Caco-2 (cell line): ENCODE measurements around the gene PRMT3. TPM values are rescaled to one million over a fixed set of nuclear protein-coding genes. Genes with fewer than 3 reads are reported as not detected.

Experiments used
- BruUV-seq: library from RNA; stranded (reverse); fragments of 400-500 nt; replicated peaks from 2 replicates; lab custom pipeline; 2021; lab: Mats Ljungman, UMichigan
- CTCF ChIA-PET: fragments of 300-600 bp; sonication (Branson Sonifier 250); formaldehyde crosslinking; loops from one replicate; lab custom pipeline; 2022; ENCODE audit warnings: antibody characterized with exemption; lab: Charles Lee
- POLR2A ChIA-PET: fragments of 300-600 bp; sonication (Branson Sonifier 250); formaldehyde crosslinking; loops from one replicate; lab custom pipeline; 2022; ENCODE audit warnings: antibody characterized with exemption; lab: Charles Lee
- DNase-seq, 2 experiments: peaks; one replicate each; pipeline versions ENCODE4 v3.0.0 to v3.0.0-alpha.2; 2020 to 2022
- H3K27me3 ChIP-seq: replicated peaks from 2 replicates; pipeline ENCODE4 v1.6.0; 2011; ENCODE audit warnings: low read length; ENCODE audit not compliant: control insufficient read depth, insufficient read depth
- H3K36me3 ChIP-seq: 2 replicates; pipeline ENCODE4 v1.5.1; 2011; ENCODE audit warnings: low read length; ENCODE audit not compliant: control insufficient read depth, insufficient read depth
- H3K4me1 ChIP-seq: fragments of 250-450 bp; sonication (Bioruptor Pico); 2 replicates; pipeline ENCODE4 v1.5.1; 2020; ENCODE audit warnings: mild to moderate bottlenecking
- H3K4me3 ChIP-seq: 2 replicates; pipeline ENCODE4 v1.5.1; 2011; ENCODE audit warnings: low read depth, mild to moderate bottlenecking, control low read depth, low read length
- H3K9me3 ChIP-seq: fragments of 250-450 bp; sonication (Bioruptor Pico); 2 replicates; pipeline ENCODE4 v1.5.1; 2020; ENCODE audit warnings: mild to moderate bottlenecking, moderate library complexity
- H3K27ac Mint-ChIP-seq: one replicate; pipeline ENCODE4 v1.8.0; 2022; ENCODE audit warnings: mixed read lengths; ENCODE audit not compliant: unreplicated experiment
- H3K27me3 Mint-ChIP-seq: one replicate; pipeline ENCODE4 v1.8.0; 2022; ENCODE audit warnings: mixed read lengths; ENCODE audit not compliant: insufficient read depth, unreplicated experiment
- H3K36me3 Mint-ChIP-seq: one replicate; pipeline ENCODE4 v1.8.0; 2022; ENCODE audit warnings: mild to moderate bottlenecking, mixed read lengths; ENCODE audit not compliant: insufficient read depth, unreplicated experiment
- H3K4me1 Mint-ChIP-seq: one replicate; pipeline ENCODE4 v1.8.0; 2022; ENCODE audit warnings: low read depth, mixed read lengths; ENCODE audit not compliant: unreplicated experiment
- H3K4me3 Mint-ChIP-seq: one replicate; pipeline ENCODE4 v1.8.0; 2022; ENCODE audit warnings: mild to moderate bottlenecking, moderate library complexity, mixed read lengths; ENCODE audit not compliant: unreplicated experiment
- H3K9me3 Mint-ChIP-seq: one replicate; pipeline ENCODE4 v1.8.0; 2022; ENCODE audit warnings: mixed read lengths; ENCODE audit not compliant: unreplicated experiment
- intact Hi-C: fragments of 100-400 bp; cut with micrococcal nuclease; formaldehyde crosslinking; loops from one replicate; pipeline ENCODE4 v1.10.0; 2022; ENCODE audit not compliant: unreplicated experiment
- total RNA-seq: library from RNA; stranded (reverse); gene quantifications from 2 replicates; pipeline ENCODE4 v1.2.3, GENCODE V29; 2022
- TF ChIP-seq, protein P1 (sequence below), 2 experiments: fragments of 200-600 bp in 1 of 2; IDR thresholded peaks; 1 replicate in 1 of 2; 2 replicates in 1 of 2; pipeline versions ENCODE4 v1.5.1 to v1.8.0; 2011 to 2022; ENCODE audit warnings: antibody characterized with exemption in 1 of 2, control low read depth in 1 of 2, inconsistent platforms in 1 of 2, low read depth in 1 of 2, low read length in 1 of 2, mild to moderate bottlenecking in 1 of 2, moderate library complexity in 1 of 2; ENCODE audit not compliant: insufficient read depth in 1 of 2, severe bottlenecking in 1 of 2, unreplicated experiment in 1 of 2

Gene PRMT3
- total RNA-seq, 1 experiment from 2014 or later = 26.1 TPM

DNA sequence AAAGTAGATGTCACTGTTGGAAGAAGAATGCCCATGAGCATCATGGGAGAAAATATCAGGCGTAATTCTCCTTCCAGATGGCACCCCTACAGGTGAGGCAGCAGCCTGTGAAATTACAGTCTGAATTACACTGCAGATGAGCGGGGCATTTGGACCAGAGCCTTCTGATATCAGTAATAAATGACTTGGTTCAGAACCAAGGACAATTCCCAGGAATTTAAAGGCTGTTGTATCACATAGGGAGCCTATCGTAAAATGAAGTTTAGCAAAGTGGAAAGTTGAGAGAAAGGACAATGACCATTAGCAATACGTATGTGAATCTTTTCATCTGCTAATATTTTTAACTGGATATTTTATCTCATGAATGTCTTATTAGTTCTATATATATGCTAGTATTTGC, 61.3 kb downstream of the PRMT3 start:
- H3K27ac Mint-ChIP-seq = no peak overlapping the region
- Histone ChIP-seq H3K9me3 (no peaks in the 10 kb centered on the region), H3K27me3 (no peaks in the 10 kb centered on the region), H3K36me3 (no peaks in the 10 kb centered on the region), H3K4me3 (no peak overlapping the region), H3K4me1 (no peaks in the 10 kb centered on the region)
- H3K27me3 Mint-ChIP-seq = no peaks in the 10 kb centered on the region
- H3K4me3 Mint-ChIP-seq = no peak overlapping the region
- TF ChIP-seq, protein P1, sequence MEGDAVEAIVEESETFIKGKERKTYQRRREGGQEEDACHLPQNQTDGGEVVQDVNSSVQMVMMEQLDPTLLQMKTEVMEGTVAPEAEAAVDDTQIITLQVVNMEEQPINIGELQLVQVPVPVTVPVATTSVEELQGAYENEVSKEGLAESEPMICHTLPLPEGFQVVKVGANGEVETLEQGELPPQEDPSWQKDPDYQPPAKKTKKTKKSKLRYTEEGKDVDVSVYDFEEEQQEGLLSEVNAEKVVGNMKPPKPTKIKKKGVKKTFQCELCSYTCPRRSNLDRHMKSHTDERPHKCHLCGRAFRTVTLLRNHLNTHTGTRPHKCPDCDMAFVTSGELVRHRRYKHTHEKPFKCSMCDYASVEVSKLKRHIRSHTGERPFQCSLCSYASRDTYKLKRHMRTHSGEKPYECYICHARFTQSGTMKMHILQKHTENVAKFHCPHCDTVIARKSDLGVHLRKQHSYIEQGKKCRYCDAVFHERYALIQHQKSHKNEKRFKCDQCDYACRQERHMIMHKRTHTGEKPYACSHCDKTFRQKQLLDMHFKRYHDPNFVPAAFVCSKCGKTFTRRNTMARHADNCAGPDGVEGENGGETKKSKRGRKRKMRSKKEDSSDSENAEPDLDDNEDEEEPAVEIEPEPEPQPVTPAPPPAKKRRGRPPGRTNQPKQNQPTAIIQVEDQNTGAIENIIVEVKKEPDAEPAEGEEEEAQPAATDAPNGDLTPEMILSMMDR (IDR thresholded peaks at IDR 0.05; ENCODE audit: insufficient read depth in 1 of 2, low read depth in 1 of 2, low read length in 1 of 2, severe bottlenecking in 1 of 2, unreplicated experiment in 1 of 2) = peak in 1 of 2 experiments; percentile 4
- no peak for DNase-seq
- no TSS peak for BruUV-seq
- H3K4me1 Mint-ChIP-seq = no peaks in the 10 kb centered on the region
- CTCF ChIA-PET = no interaction called here
- no peaks in the 10 kb centered on the region for H3K9me3 Mint-ChIP-seq
- intact Hi-C loops = no loop called here
- POLR2A ChIA-PET = no interaction called here
- no peaks in the 10 kb centered on the region for H3K36me3 Mint-ChIP-seq

DNA sequence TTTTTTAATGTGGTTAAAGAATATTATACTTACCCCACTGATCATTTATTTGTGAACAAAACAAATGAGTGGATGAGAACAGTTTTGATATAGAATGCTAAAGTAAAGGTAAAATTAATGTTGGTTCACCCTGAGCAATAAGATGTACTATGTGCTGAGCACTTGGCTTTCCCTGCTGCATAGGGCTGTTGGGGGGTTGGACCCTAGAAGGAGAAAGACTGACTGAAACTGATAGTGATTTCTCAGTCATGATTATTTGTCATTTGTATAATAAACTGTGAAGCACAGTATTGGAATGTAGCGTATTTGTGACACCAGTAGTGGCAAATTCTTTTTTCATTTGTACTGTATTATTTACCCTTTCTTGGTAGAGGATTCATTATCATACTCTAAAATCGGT, 63.3 kb downstream of the PRMT3 start:
- ChIA-PET POLR2A (no interaction called here), CTCF (no interaction called here)
- no peaks in the 10 kb centered on the region for H3K4me1 Mint-ChIP-seq
- Histone ChIP-seq H3K4me3 (no peak overlapping the region), H3K36me3 (no peaks in the 10 kb centered on the region), H3K9me3 (no peaks in the 10 kb centered on the region), H3K4me1 (no peaks in the 10 kb centered on the region), H3K27me3 (no peaks in the 10 kb centered on the region)
- H3K36me3 Mint-ChIP-seq = no peaks in the 10 kb centered on the region
- BruUV-seq = no TSS peak
- intact Hi-C loops = no loop called here
- no peak for DNase-seq
- H3K9me3 Mint-ChIP-seq = no peaks in the 10 kb centered on the region
- TF ChIP-seq, protein P1 (IDR thresholded peaks at IDR 0.05; ENCODE audit: insufficient read depth in 1 of 2, low read depth in 1 of 2, low read length in 1 of 2, severe bottlenecking in 1 of 2, unreplicated experiment in 1 of 2) = no peak
- no peak overlapping the region for H3K4me3 Mint-ChIP-seq
- H3K27me3 Mint-ChIP-seq = no peaks in the 10 kb centered on the region
- H3K27ac Mint-ChIP-seq = no peak overlapping the region

DNA sequence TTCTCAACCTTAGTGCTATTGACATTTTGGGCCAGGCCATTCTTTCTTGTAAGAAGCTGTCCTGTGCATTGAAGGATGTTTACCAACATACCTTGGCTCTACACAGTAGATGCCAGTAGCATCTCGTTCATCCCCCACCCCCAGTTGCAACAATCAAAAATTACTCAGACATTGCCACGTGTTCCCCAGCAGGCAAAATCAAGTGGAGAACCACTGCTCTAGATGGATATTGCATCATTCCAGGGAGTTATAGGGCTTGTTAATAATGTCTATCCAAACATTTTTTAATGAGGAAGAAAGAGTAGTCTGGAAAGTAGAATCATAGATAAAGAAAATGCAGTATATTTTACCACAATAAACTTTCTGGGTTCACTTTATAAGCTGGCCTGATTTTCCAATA, 64.1 kb downstream of the PRMT3 start:
- Histone ChIP-seq H3K27me3 (no peaks in the 10 kb centered on the region), H3K36me3 (no peaks in the 10 kb centered on the region), H3K4me3 (no peak overlapping the region), H3K9me3 (no peaks in the 10 kb centered on the region), H3K4me1 (no peaks in the 10 kb centered on the region)
- intact Hi-C loops = no loop called here
- POLR2A ChIA-PET = no interaction called here
- Mint-ChIP-seq H3K9me3 (no peaks in the 10 kb centered on the region), H3K4me3 (no peak overlapping the region), H3K4me1 (no peaks in the 10 kb centered on the region), H3K36me3 (no peaks in the 10 kb centered on the region), H3K27ac (no peak overlapping the region), H3K27me3 (no peaks in the 10 kb centered on the region)
- no peak for DNase-seq
- no TSS peak for BruUV-seq
- CTCF ChIA-PET = no interaction called here
- TF ChIP-seq, protein P1 (IDR thresholded peaks at IDR 0.05; ENCODE audit: insufficient read depth in 1 of 2, low read depth in 1 of 2, low read length in 1 of 2, severe bottlenecking in 1 of 2, unreplicated experiment in 1 of 2) = no peak
